CD4-positive, CD25-positive, alpha-beta regulatory T cell (primary cell): ENCODE results near the gene PDGFC. TPM values are rescaled to one million over a fixed set of nuclear protein-coding genes. Genes with fewer than 3 reads are reported as not detected.

Experiments
- ATAC-seq, 2 donors: fragments of 150-1000 bp; cut with Tn5 transposase; one replicate each; pipeline ENCODE4 v1.10.0; 2021; ENCODE audit warnings: low read depth in 2 of 2, moderate number of reproducible peaks in 2 of 2, moderate library complexity in 1 of 2
- DNase-seq, 3 donors: peaks; one replicate each; pipeline versions ENCODE4 v3.0.0 to v3.0.0-alpha.2; 2012 to 2022; ENCODE audit warnings: mixed read lengths in 1 of 3
- H3K27ac ChIP-seq: one replicate; pipeline ENCODE4 v1.7.0; 2013; ENCODE audit warnings: mild to moderate bottlenecking, low read length; ENCODE audit not compliant: insufficient read depth, poor library complexity, severe bottlenecking
- H3K27me3 ChIP-seq: one replicate; pipeline ENCODE4 v1.7.0; 2013; ENCODE audit warnings: low read length; ENCODE audit not compliant: control insufficient read depth, insufficient read depth
- H3K36me3 ChIP-seq: one replicate; pipeline ENCODE4 v1.7.0; 2013; ENCODE audit warnings: mild to moderate bottlenecking, low read length, moderate library complexity; ENCODE audit not compliant: control insufficient read depth, insufficient read depth
- H3K4me1 ChIP-seq: 2 replicates; pipeline ENCODE4 v1.7.0; 2013; ENCODE audit warnings: mild to moderate bottlenecking, low read length; ENCODE audit not compliant: insufficient read depth, control insufficient read depth, poor library complexity, severe bottlenecking
- H3K4me3 ChIP-seq: one replicate; pipeline ENCODE4 v1.7.0; 2013; ENCODE audit warnings: low read depth, mild to moderate bottlenecking, low read length, moderate library complexity
- H3K9me3 ChIP-seq, 2 experiments: 1 replicate in 1 of 2; 2 replicates in 1 of 2; pipeline ENCODE4 v1.7.0; 2013; ENCODE audit warnings: low read length in 2 of 2, mild to moderate bottlenecking in 1 of 2, moderate library complexity in 1 of 2; ENCODE audit not compliant: control insufficient read depth in 2 of 2
- H3K27ac Mint-ChIP-seq, 3 donors: one replicate each; pipeline ENCODE4 v1.8.0; 2020 to 2022; ENCODE audit warnings: mild to moderate bottlenecking in 3 of 3, mixed read lengths in 3 of 3, moderate library complexity in 2 of 3
- H3K27me3 Mint-ChIP-seq: one replicate; pipeline ENCODE4 v1.8.0; 2022; ENCODE audit warnings: mild to moderate bottlenecking, mixed read lengths
- H3K36me3 Mint-ChIP-seq: one replicate; pipeline ENCODE4 v1.8.0; 2020; ENCODE audit warnings: mixed read lengths
- H3K4me1 Mint-ChIP-seq, 4 donors: one replicate each; pipeline ENCODE4 v1.8.0; 2020 to 2022; ENCODE audit warnings: mixed read lengths in 4 of 4, mild to moderate bottlenecking in 1 of 4
- H3K4me3 Mint-ChIP-seq, 4 donors: one replicate each; pipeline ENCODE4 v1.8.0; 2020 to 2022; ENCODE audit warnings: mild to moderate bottlenecking in 4 of 4, mixed read lengths in 4 of 4, moderate library complexity in 3 of 4
- H3K9me3 Mint-ChIP-seq, 7 donors: one replicate each; pipeline ENCODE4 v1.8.0; 2020 to 2022; ENCODE audit warnings: mixed read lengths in 7 of 7, mild to moderate bottlenecking in 3 of 7, moderate library complexity in 2 of 7
- polyA plus RNA-seq, 4 donors: library from polyadenylated mRNA; unstranded; fragments of 300-500 nt; fragmentation: Illumina TruSeq; gene quantifications; one replicate each; pipeline ENCODE4 v1.2.3, GENCODE V29; 2021
- total RNA-seq: library from RNA; stranded (reverse); gene quantifications from one replicate; pipeline ENCODE4 v1.2.3, GENCODE V29; 2022

Gene PDGFC
- total and polyA plus RNA-seq, 5 donors from 2014 or later, result 0.62 TPM; not detected in 4

DNA sequence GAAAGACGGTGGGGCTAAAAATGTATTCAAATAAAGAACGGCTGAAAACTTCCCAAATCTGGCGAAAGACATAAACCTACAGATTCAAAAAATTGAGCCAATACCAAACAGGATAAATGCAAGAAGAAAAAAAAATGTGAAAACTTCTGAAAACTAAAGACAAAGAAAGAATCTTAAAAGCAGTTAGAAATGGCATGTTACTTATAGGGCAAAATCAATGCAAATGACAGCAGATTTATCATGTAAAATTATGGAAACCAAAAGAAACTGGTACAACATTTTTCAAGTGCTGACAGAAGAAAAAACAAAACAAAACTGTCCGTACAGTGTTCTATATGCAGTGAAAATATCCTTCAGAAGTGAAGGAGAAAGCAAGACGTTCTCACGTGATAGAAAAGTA, 239.0 kb downstream of the PDGFC start:
- no peaks in the 10 kb centered on the region for H3K4me1 Mint-ChIP-seq
- no peak overlapping the region for H3K4me3 ChIP-seq
- H3K9me3 Mint-ChIP-seq, result peaks cover 6 to 25% (median 9%) of the 10 kb centered on the region in 7 donors
- no peak for ATAC-seq
- H3K27ac Mint-ChIP-seq, result no peak overlapping the region
- peaks cover 0 to 2% of the 10 kb centered on the region in 2 experiments for H3K9me3 ChIP-seq
- H3K27me3 ChIP-seq, result no peaks in the 10 kb centered on the region
- no peaks in the 10 kb centered on the region for H3K36me3 ChIP-seq
- no peaks in the 10 kb centered on the region for H3K4me1 ChIP-seq
- no peaks in the 10 kb centered on the region for H3K36me3 Mint-ChIP-seq
- no peaks in the 10 kb centered on the region for H3K27me3 Mint-ChIP-seq
- no peak for DNase-seq
- H3K4me3 Mint-ChIP-seq, result no peak overlapping the region
- H3K27ac ChIP-seq, result no peak overlapping the region

GRCh38 chr4:156729416-156729815, 242.2 kb downstream of the PDGFC start:
- H3K36me3 ChIP-seq, result no peaks in the 10 kb centered on the region
- Mint-ChIP-seq H3K9me3 (peaks cover 4 to 17% (median 8%) of the 10 kb centered on the region in 7 donors), H3K4me1 (no peaks in the 10 kb centered on the region), H3K4me3 (no peak overlapping the region), H3K27me3 (no peaks in the 10 kb centered on the region), H3K27ac (no peak overlapping the region), H3K36me3 (no peaks in the 10 kb centered on the region)
- H3K4me1 ChIP-seq, result no peaks in the 10 kb centered on the region
- ATAC-seq, result no peak
- H3K4me3 ChIP-seq, result no peak overlapping the region
- no peak overlapping the region for H3K27ac ChIP-seq
- no peaks in the 10 kb centered on the region for H3K27me3 ChIP-seq
- no peak for DNase-seq
- peaks cover 0 to 2% of the 10 kb centered on the region in 2 experiments for H3K9me3 ChIP-seq

GRCh38 chr4:156725257-156725656, 246.3 kb downstream of the PDGFC start:
- no peak overlapping the region for H3K27ac Mint-ChIP-seq
- H3K36me3 ChIP-seq, result no peaks in the 10 kb centered on the region
- H3K4me3 ChIP-seq, result no peak overlapping the region
- H3K4me1 Mint-ChIP-seq, result no peaks in the 10 kb centered on the region
- no peak overlapping the region for H3K4me3 Mint-ChIP-seq
- H3K27me3 Mint-ChIP-seq, result no peaks in the 10 kb centered on the region
- H3K27ac ChIP-seq, result no peak overlapping the region
- H3K9me3 Mint-ChIP-seq, result peaks cover 0 to 13% (median 5%) of the 10 kb centered on the region in 7 donors
- no peaks in the 10 kb centered on the region for H3K9me3 ChIP-seq
- no peaks in the 10 kb centered on the region for H3K4me1 ChIP-seq
- ATAC-seq, result no peak
- H3K27me3 ChIP-seq, result no peaks in the 10 kb centered on the region
- no peak for DNase-seq
- no peaks in the 10 kb centered on the region for H3K36me3 Mint-ChIP-seq

DNA sequence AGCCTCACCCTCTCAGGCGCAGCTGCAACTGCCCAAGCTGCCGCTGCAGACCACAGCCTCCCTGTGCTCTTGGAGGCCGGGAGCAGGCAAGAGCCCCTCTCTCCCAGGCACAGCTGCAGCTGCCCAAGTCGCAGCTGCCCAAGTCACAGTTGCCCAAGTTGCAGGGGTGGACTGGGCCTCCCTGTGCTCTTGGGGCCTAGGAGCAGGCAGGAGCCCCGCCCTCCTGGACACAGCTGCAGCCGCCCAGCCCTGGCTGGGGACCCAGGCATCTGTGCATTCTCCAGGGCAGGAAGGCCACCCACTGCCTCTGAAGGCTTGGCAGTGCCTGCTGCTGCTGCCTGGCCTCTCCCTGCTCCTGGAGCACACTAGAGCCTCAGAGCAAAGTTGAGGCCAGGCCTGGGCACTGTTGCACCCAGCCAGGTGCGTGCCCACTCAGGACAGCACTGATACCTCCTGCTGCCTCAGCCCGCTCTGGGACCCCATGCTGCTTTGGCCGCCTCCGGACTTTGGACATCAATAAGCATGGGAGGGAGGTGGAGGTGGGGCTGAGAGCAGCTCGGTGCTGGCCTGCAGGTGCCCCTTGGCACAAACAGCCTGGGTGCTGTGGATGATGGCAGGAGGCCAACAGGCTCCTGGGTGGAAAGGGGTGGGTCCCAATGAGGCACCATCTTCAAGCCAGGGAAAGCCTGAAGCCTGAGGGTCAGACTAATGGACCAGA, 247.5 kb downstream of the PDGFC start:
- ATAC-seq, result no peak

DNA sequence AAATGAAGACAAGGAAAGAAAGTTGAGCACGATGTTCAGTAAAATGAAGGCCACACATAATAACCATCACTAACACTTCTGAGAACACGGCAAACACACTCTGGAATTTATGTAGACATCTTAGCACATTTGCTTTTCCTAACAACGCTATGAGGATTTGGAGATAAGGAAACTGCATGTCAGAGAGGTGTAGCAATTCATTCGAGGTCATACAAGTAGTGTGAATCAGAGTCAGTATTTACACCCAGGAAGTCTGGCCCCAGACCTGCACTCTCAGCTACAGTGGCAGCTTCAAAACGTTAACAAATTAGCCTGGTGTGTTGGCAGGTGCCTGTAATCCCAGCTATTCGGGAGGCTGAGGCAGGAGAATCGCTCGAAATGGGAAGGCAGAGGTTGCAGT, 253.4 kb downstream of the PDGFC start:
- no peaks in the 10 kb centered on the region for H3K4me1 ChIP-seq
- Mint-ChIP-seq H3K36me3 (no peaks in the 10 kb centered on the region), H3K27me3 (no peaks in the 10 kb centered on the region), H3K4me3 (no peak overlapping the region), H3K9me3 (peaks cover 3 to 19% (median 7%) of the 10 kb centered on the region in 7 donors), H3K4me1 (no peaks in the 10 kb centered on the region), H3K27ac (no peak overlapping the region)
- no peaks in the 10 kb centered on the region for H3K27me3 ChIP-seq
- no peak overlapping the region for H3K4me3 ChIP-seq
- H3K36me3 ChIP-seq, result no peaks in the 10 kb centered on the region
- H3K27ac ChIP-seq, result no peak overlapping the region
- ATAC-seq (no peak), DNase-seq (no peak)
- H3K9me3 ChIP-seq, result no peaks in the 10 kb centered on the region

More for the DNA sequence above, 247.5 kb downstream of the PDGFC start:
- H3K27me3 Mint-ChIP-seq, result no peaks in the 10 kb centered on the region
- no peak overlapping the region for H3K4me3 Mint-ChIP-seq
- no peaks in the 10 kb centered on the region for H3K4me1 Mint-ChIP-seq
- peaks cover 0 to 13% (median 7%) of the 10 kb centered on the region in 7 donors for H3K9me3 Mint-ChIP-seq
- no peak for DNase-seq
- H3K27ac ChIP-seq, result no peak overlapping the region
- no peak overlapping the region for H3K4me3 ChIP-seq
- no peaks in the 10 kb centered on the region for H3K4me1 ChIP-seq
- no peaks in the 10 kb centered on the region for H3K27me3 ChIP-seq
- no peaks in the 10 kb centered on the region for H3K9me3 ChIP-seq
- no peak overlapping the region for H3K27ac Mint-ChIP-seq
- H3K36me3 Mint-ChIP-seq, result no peaks in the 10 kb centered on the region
- H3K36me3 ChIP-seq, result no peaks in the 10 kb centered on the region

GRCh38 chr4:156711193-156711590, 260.4 kb downstream of the PDGFC start:
- Mint-ChIP-seq H3K9me3 (peaks cover 0 to 11% (median 3%) of the 10 kb centered on the region in 7 donors), H3K27ac (no peak overlapping the region), H3K27me3 (no peaks in the 10 kb centered on the region), H3K36me3 (no peaks in the 10 kb centered on the region), H3K4me3 (no peak overlapping the region), H3K4me1 (no peaks in the 10 kb centered on the region)
- Histone ChIP-seq H3K4me1 (no peaks in the 10 kb centered on the region), H3K9me3 (no peaks in the 10 kb centered on the region), H3K36me3 (no peaks in the 10 kb centered on the region), H3K27me3 (no peaks in the 10 kb centered on the region), H3K4me3 (no peak overlapping the region), H3K27ac (no peak overlapping the region)
- DNase-seq (no peak), ATAC-seq (no peak)

Other genes starting within 250 kb of the PDGFC start
- gene GLRB, start 104.4 kb upstream of the PDGFC start, total RNA-seq, result not detected
- not detected for gene GLRB, start 104.4 kb upstream of the PDGFC start, polyA plus RNA-seq
- not detected for gene GRIA2, start 248.9 kb upstream of the PDGFC start, total RNA-seq
- gene GRIA2, start 248.9 kb upstream of the PDGFC start, polyA plus RNA-seq, result not detected